Smooth muscle cell (in vitro differentiated cells): ENCODE results near the gene CHN2. TPM values are rescaled to one million over a fixed set of nuclear protein-coding genes. Genes with fewer than 3 reads are reported as not detected.

ENCODE experiments used
- DNase-seq: peaks from one replicate; lab custom pipeline; 2025; ENCODE audit not compliant: unreplicated experiment; lab: John Stamatoyannopoulos, UW
- H2AFZ ChIP-seq: fragments of 200-600 bp; sonication (generic); 2 replicates; pipeline ENCODE4 v1.6.0; 2016; ENCODE audit warnings: antibody characterized with exemption, low read depth, mild to moderate bottlenecking
- H3F3A ChIP-seq: fragments of 200-600 bp; sonication (generic); 2 replicates; pipeline ENCODE4 v1.6.0; 2017; ENCODE audit warnings: antibody characterized with exemption, low read depth
- H3K27ac ChIP-seq: fragments of 200-600 bp; sonication (generic); 2 replicates; pipeline ENCODE4 v1.5.1; 2016; ENCODE audit warnings: low read depth, mild to moderate bottlenecking
- H3K27me3 ChIP-seq: fragments of 200-600 bp; sonication (generic); 2 replicates; pipeline ENCODE4 v1.6.1; 2016; ENCODE audit warnings: low read depth, mild to moderate bottlenecking
- H3K36me3 ChIP-seq: fragments of 200-600 bp; sonication (generic); 2 replicates; pipeline ENCODE4 v1.5.1; 2016; ENCODE audit warnings: low read depth
- H3K4me1 ChIP-seq: fragments of 200-600 bp; sonication (generic); 2 replicates; pipeline ENCODE4 v1.5.1; 2016; ENCODE audit warnings: low read depth
- H3K4me2 ChIP-seq: fragments of 200-600 bp; sonication (generic); 2 replicates; pipeline ENCODE4 v1.6.0; 2016; ENCODE audit warnings: mild to moderate bottlenecking
- H3K4me3 ChIP-seq: fragments of 200-600 bp; sonication (generic); 2 replicates; pipeline ENCODE4 v1.5.1; 2016; ENCODE audit warnings: mild to moderate bottlenecking
- H3K79me2 ChIP-seq: fragments of 200-600 bp; sonication (generic); 2 replicates; pipeline ENCODE4 v1.6.0; 2016; ENCODE audit warnings: low read depth, mild to moderate bottlenecking
- H3K9ac ChIP-seq: fragments of 200-600 bp; sonication (generic); 2 replicates; pipeline ENCODE4 v1.6.0; 2016; ENCODE audit warnings: low read depth
- H3K9me3 ChIP-seq: fragments of 200-600 bp; sonication (generic); replicated peaks from 2 replicates; pipeline ENCODE4 v1.5.1; 2016; ENCODE audit warnings: low read depth
- H4K20me1 ChIP-seq: fragments of 200-600 bp; sonication (generic); 2 replicates; pipeline ENCODE4 v1.6.0; 2016; ENCODE audit warnings: low read depth
- CTCF ChIP-seq: fragments of 200-600 bp; sonication (generic); IDR thresholded peaks from 2 replicates; pipeline ENCODE4 v1.5.1; 2017; ENCODE audit warnings: borderline replicate concordance, mild to moderate bottlenecking, antibody characterized with exemption; ENCODE audit not compliant: insufficient read depth, poor library complexity, severe bottlenecking
- WGBS: methylation state at CpG from one replicate; pipeline ENCODE4 v1.1.7; 2016; ENCODE audit warnings: low lambda C conversion rate; 5-methylcytosine and 5-hydroxymethylcytosine counted together
- polyA plus RNA-seq: library from polyadenylated mRNA; unstranded; fragments of >200 nt; fragmentation: Nextera tagmentation; extraction: Ambion mirVana; gene quantifications from 2 replicates; pipeline ENCODE4 v1.2.1, GENCODE V29; 2016
- total RNA-seq: library from RNA; depleted of rRNA; stranded (reverse); fragments of >200 nt; gene quantifications from 2 replicates; pipeline ENCODE4 v1.2.3, GENCODE V29; 2014

Gene CHN2
- total and polyA plus RNA-seq, 2 experiments from 2014 or later = 7.4 to 20.7 TPM

DNA sequence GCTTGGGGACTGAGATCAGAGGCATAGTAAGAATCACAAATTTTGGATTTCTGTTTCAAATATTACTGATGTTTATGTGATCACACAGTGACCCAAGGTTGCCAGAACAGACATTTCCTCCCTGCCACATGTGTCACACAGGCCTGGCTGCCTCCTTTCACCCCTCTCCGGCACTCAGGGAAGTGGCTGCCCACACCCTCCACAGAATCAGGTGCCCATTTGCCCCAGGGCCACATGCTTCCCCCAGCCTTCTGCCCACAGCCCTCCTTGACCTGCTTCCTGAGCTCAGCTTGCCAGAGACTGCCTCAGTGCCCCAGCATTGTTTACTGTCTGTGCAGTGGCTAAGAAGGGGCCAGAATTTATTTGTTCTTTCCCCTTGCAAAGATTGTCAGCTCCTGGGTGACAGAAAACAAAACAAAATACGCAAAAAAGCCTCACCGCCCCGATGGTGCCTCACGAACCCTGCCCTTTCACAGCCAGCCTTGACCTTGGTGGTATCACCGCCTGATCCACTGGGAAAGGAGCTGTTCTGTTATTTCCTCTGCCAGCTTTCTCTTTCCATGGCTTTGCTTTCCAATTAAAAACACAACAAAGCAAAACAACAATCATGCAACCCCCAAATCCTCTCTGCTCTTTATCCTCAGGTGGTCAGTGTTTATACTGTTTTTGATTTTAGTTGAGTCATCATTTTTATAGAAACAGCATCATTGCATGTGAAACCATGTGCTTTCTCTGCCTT lies 52.8 kb downstream of the CHN2 start:
- H3K27ac ChIP-seq = no peak overlapping the region
- H3K4me1 ChIP-seq = no peaks in the 10 kb centered on the region
- no peaks in the 10 kb centered on the region for H3K79me2 ChIP-seq
- no peaks in the 10 kb centered on the region for H3K27me3 ChIP-seq
- H2AFZ ChIP-seq = no peak overlapping the region
- H3F3A ChIP-seq = no peaks in the 10 kb centered on the region
- no peak overlapping the region for H3K4me2 ChIP-seq
- WGBS = 93% methylated on average over 6 of the region's 6 CpGs
- no peaks in the 10 kb centered on the region for H3K36me3 ChIP-seq
- no peaks in the 10 kb centered on the region for H3K9me3 ChIP-seq
- no peaks in the 10 kb centered on the region for H4K20me1 ChIP-seq
- no peak for TF ChIP-seq CTCF
- H3K4me3 ChIP-seq = no peak overlapping the region
- H3K9ac ChIP-seq = no peak overlapping the region
- DNase-seq = no peak

GRCh38 chr7:29247963-29248236 lies 53.3 kb downstream of the CHN2 start:
- Histone ChIP-seq H3K4me3 (no peak overlapping the region), H3K27me3 (no peaks in the 10 kb centered on the region), H4K20me1 (no peaks in the 10 kb centered on the region), H3K36me3 (no peaks in the 10 kb centered on the region), H3K27ac (no peak overlapping the region), H3K79me2 (no peaks in the 10 kb centered on the region), H3K4me1 (no peaks in the 10 kb centered on the region), H3F3A (no peaks in the 10 kb centered on the region), H3K4me2 (no peak overlapping the region), H3K9me3 (no peaks in the 10 kb centered on the region), H2AFZ (no peak overlapping the region), H3K9ac (no peak overlapping the region)
- no peak for DNase-seq
- 98% methylated on average over 3 of the region's 3 CpGs for WGBS
- no peak for TF ChIP-seq CTCF

- Histone ChIP-seq H3K4me3 (no peak overlapping the region), H3F3A (no peaks in the 10 kb centered on the region), H3K27me3 (no peaks in the 10 kb centered on the region), H3K4me1 (no peaks in the 10 kb centered on the region), H3K27ac (no peak overlapping the region), H3K79me2 (no peaks in the 10 kb centered on the region), H3K9ac (no peak overlapping the region), H3K9me3 (no peaks in the 10 kb centered on the region), H3K4me2 (no peak overlapping the region), H2AFZ (no peak overlapping the region), H3K36me3 (no peaks in the 10 kb centered on the region), H4K20me1 (no peaks in the 10 kb centered on the region)
- 91% methylated on average over 8 of the region's 8 CpGs for WGBS
- no peak for DNase-seq
- no peak for TF ChIP-seq CTCF
These were observed 54.3 kb downstream of the CHN2 start for GRCh38 chr7:29248713-29249382.

GRCh38 chr7:29249383-29249750 lies 54.8 kb downstream of the CHN2 start:
- Histone ChIP-seq H2AFZ (no peak overlapping the region), H3K4me1 (no peaks in the 10 kb centered on the region), H3K4me2 (no peak overlapping the region), H3K79me2 (no peaks in the 10 kb centered on the region), H3K36me3 (no peaks in the 10 kb centered on the region), H3K9me3 (no peaks in the 10 kb centered on the region), H3K9ac (no peak overlapping the region), H3F3A (no peaks in the 10 kb centered on the region), H3K27me3 (no peaks in the 10 kb centered on the region), H3K4me3 (no peak overlapping the region), H4K20me1 (no peaks in the 10 kb centered on the region), H3K27ac (no peak overlapping the region)
- TF ChIP-seq CTCF = no peak
- WGBS = 95% methylated on average over 7 of the region's 7 CpGs
- no peak for DNase-seq
